Gastroesophageal sphincter (tissue), 4 donors: ENCODE measurements around the gene DPM1. TPM values are rescaled to one million over a fixed set of nuclear protein-coding genes. Genes with fewer than 3 reads are reported as not detected.

Experiments used
- ATAC-seq: fragments of 150-250 bp; one replicate; pipeline ENCODE4 v1.9.1; 2016; ENCODE audit warnings: mild to moderate bottlenecking, moderate library complexity
- H3K27ac ChIP-seq, 4 donors: fragments of 200-600 bp; sonication (generic) in 3 of 4; 1 replicate in 3 of 4; 2 replicates in 1 of 4; pipeline ENCODE4 v1.5.1; 2016 to 2019
- H3K27me3 ChIP-seq: fragments of 200-600 bp; sonication (generic); one replicate; pipeline ENCODE4 v1.5.1; 2019
- H3K36me3 ChIP-seq, 2 donors: fragments of 200-600 bp; sonication (generic); one replicate each; pipeline ENCODE4 v1.5.1; 2019; ENCODE audit warnings: control low read depth in 1 of 2
- H3K4me1 ChIP-seq, 3 donors: fragments of 200-600 bp; sonication (generic); 1 replicate in 2 of 3; 2 replicates in 1 of 3; pipeline ENCODE4 v1.5.1; 2016 to 2019; ENCODE audit warnings: control low read depth in 2 of 3
- H3K4me3 ChIP-seq, 2 donors: fragments of 200-600 bp; sonication (generic); one replicate each; pipeline ENCODE4 v1.5.1; 2019; ENCODE audit warnings: mild to moderate bottlenecking in 1 of 2, moderate library complexity in 1 of 2
- H3K9me3 ChIP-seq, 3 donors: fragments of 200-600 bp; sonication (generic); one replicate each; pipeline ENCODE4 v1.5.1; 2017 to 2019; ENCODE audit warnings: control low read depth in 2 of 3
- CTCF ChIP-seq, 4 experiments: fragments of 200-600 bp in 2 of 4; fragments of 450-650 bp in 2 of 4; sonication (generic) in 1 of 4; IDR thresholded peaks; one replicate each; pipeline ENCODE4 v1.5.1; 2017 to 2019; ENCODE audit warnings: antibody characterized with exemption in 4 of 4, mild to moderate bottlenecking in 2 of 4, moderate library complexity in 2 of 4
- EP300 ChIP-seq: sonication (generic); formaldehyde crosslinking; IDR thresholded peaks from one replicate; pipeline ENCODE4 v1.6.1; 2017; ENCODE audit warnings: antibody characterized with exemption, mild to moderate bottlenecking
- POLR2A ChIP-seq, 2 donors: fragments of 450-650 bp; IDR thresholded peaks; one replicate each; pipeline ENCODE4 v1.6.1; 2017; ENCODE audit warnings: antibody characterized with exemption in 2 of 2, mild to moderate bottlenecking in 2 of 2, moderate library complexity in 1 of 2
- POLR2AphosphoS5 ChIP-seq: sonication (generic); formaldehyde crosslinking; IDR thresholded peaks from one replicate; pipeline ENCODE4 v1.6.1; 2017; ENCODE audit warnings: antibody characterized with exemption
- WGBS, 2 donors: methylation state at CpG; one replicate each; pipeline ENCODE4 v1.1.5; 2018; ENCODE audit warnings: low coverage in 1 of 2; 5-methylcytosine and 5-hydroxymethylcytosine counted together
- total RNA-seq, 4 donors: library from RNA; depleted of rRNA; stranded (reverse); fragments of >200 nt; gene quantifications; one replicate each; pipeline ENCODE4 v1.1.0, GENCODE V29; 2016

The DPM1 gene
- total RNA-seq, 4 donors from 2014 or later = 35.2 to 63.0 (median 43.5) TPM

- ATAC-seq = no peak
- Histone ChIP-seq H3K4me3 (no peak overlapping the region), H3K9me3 (no peaks in the 10 kb centered on the region), H3K27ac (no peak overlapping the region), H3K36me3 (no peaks in the 10 kb centered on the region), H3K27me3 (no peaks in the 10 kb centered on the region), H3K4me1 (no peaks in the 10 kb centered on the region)
- 68% methylated on average over 3 of the region's 8 CpGs; no CpG with 5 or more reads in 1 of the 2 donors for WGBS, 2 donors
- TF ChIP-seq POLR2AphosphoS5 (no peak), CTCF (IDR thresholded peaks at IDR 0.05) (no peak), POLR2A (IDR thresholded peaks at IDR 0.05) (no peak), EP300 (no peak)
These were observed 11.6 kb upstream of the DPM1 start for GRCh38 chr20:50969912-50970311.

- no peaks in the 10 kb centered on the region for H3K4me1 ChIP-seq
- no peak overlapping the region for H3K4me3 ChIP-seq
- H3K27ac ChIP-seq = no peak overlapping the region
- TF ChIP-seq POLR2A (IDR thresholded peaks at IDR 0.05) = no peak
- TF ChIP-seq POLR2AphosphoS5 = no peak
- no peak for TF ChIP-seq CTCF (IDR thresholded peaks at IDR 0.05)
- TF ChIP-seq EP300 = no peak
- no peaks in the 10 kb centered on the region for H3K36me3 ChIP-seq
- H3K27me3 ChIP-seq = no peaks in the 10 kb centered on the region
- ATAC-seq = no peak
- H3K9me3 ChIP-seq = no peaks in the 10 kb centered on the region
- WGBS, 2 donors = 85% methylated on average over 5 of the region's 5 CpGs; no CpG with 5 or more reads in 1 of the 2 donors
These were observed 11.1 kb upstream of the DPM1 start for GRCh38 chr20:50969435-50969834.

- ATAC-seq = no peak
- 76 to 80% methylated on average over 8 to 9 of the region's 9 CpGs for WGBS, 2 donors
- H3K27me3 ChIP-seq = no peaks in the 10 kb centered on the region
These were observed 10.0 kb upstream of the DPM1 start for GRCh38 chr20:50968289-50968688.

GRCh38 chr20:50967586-50967985 lies 9.3 kb upstream of the DPM1 start:
- Histone ChIP-seq H3K4me1 (no peaks in the 10 kb centered on the region), H3K27ac (no peak overlapping the region), H3K4me3 (no peak overlapping the region), H3K27me3 (no peaks in the 10 kb centered on the region), H3K9me3 (no peaks in the 10 kb centered on the region), H3K36me3 (peaks cover 0 to under 1% of the 10 kb centered on the region in 2 donors)
- 45 to 50% methylated on average over 2 to 7 of the region's 7 CpGs for WGBS, 2 donors
- ATAC-seq = no peak
- TF ChIP-seq POLR2A (IDR thresholded peaks at IDR 0.05) (no peak), EP300 (no peak), POLR2AphosphoS5 (no peak), CTCF (IDR thresholded peaks at IDR 0.05) (no peak)

More at GRCh38 chr20:50968289-50968688, 10.0 kb upstream of the DPM1 start:
- Histone ChIP-seq H3K27ac (no peak overlapping the region), H3K4me1 (no peaks in the 10 kb centered on the region), H3K4me3 (no peak overlapping the region), H3K36me3 (no peaks in the 10 kb centered on the region), H3K9me3 (no peaks in the 10 kb centered on the region)
- no peak for TF ChIP-seq EP300
- no peak for TF ChIP-seq POLR2AphosphoS5
- TF ChIP-seq CTCF (IDR thresholded peaks at IDR 0.05) = no peak
- TF ChIP-seq POLR2A (IDR thresholded peaks at IDR 0.05) = no peak

GRCh38 chr20:50959543-50960126 lies 1.3 kb upstream of the DPM1 start:
- no peaks in the 10 kb centered on the region for H3K9me3 ChIP-seq
- H3K27ac ChIP-seq = peak overlapping the region in 3 of 4 donors; percentile 92 to 93 (median 92)
- TF ChIP-seq POLR2A (IDR thresholded peaks at IDR 0.05) (no peak), EP300 (no peak), POLR2AphosphoS5 (no peak), CTCF (IDR thresholded peaks at IDR 0.05) (no peak)
- H3K4me1 ChIP-seq = peaks cover 0 to 62% (median 30%) of the 10 kb centered on the region in 3 donors
- 76 to 100% methylated on average over 2 to 9 of the region's 25 CpGs for WGBS, 2 donors
- peaks cover 0 to 23% of the 10 kb centered on the region in 2 donors for H3K36me3 ChIP-seq
- no peaks in the 10 kb centered on the region for H3K27me3 ChIP-seq
- peak overlapping the region; percentile 74 to 93 for H3K4me3 ChIP-seq
- ATAC-seq = no peak
